ENCODE data around the gene MVK.

MVK gene

DNA sequence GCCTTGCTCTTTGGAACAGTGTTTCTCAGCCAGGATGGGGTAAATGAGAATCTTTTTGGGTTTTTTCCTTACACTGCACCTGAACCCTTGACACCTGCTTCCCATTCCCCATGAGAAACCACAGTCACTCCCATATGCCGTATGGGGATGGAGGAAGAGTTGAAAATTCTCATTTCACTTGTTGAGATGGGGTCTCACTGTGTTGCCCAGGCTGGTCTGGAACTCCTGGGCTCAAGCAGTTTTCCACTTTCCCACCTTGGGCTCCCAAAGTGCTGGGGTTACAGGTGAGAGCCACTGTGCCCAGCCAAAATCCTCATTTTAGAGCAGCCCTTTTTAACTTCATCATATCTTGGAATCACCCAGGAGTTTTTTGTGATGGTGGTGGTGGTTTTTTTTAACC is 3.7 kb downstream of the MVK start:
- no peak for TF ChIP-seq CTCF (IDR thresholded peaks at IDR 0.05; ENCODE audit: insufficient read depth, low read length, poor library complexity, severe bottlenecking)
- peaks cover 37% of the 10 kb centered on the region for H3K36me3 ChIP-seq (ENCODE audit: control insufficient read depth, insufficient read depth, low read length)

DNA sequence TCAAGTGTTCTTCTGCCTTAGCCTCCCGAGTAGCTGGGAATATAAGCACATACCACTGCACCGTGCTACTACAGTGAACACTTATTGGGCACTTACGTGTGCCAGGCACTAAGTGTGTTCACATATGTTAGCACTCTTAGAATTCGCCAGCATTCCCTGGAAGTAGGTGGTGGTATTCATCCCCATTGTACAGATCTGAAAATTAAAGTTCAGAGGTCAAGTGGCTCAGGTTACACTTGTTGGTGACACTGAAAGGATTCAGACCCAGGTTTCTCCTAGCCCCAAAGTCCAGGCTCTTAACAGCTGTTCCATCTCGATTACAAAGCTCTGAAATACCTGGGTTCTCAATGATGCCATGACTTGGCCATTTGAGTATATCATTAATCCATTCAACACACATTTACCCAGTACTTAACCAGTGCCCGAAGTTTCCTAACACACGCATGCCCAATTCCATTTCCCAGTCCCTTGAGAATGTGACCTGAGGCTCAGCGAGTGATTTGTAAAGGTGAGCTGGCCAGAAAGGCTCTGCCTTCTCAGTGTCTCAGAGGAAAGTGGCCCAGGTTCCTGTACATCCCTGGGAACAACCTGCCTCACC is 4.8 kb downstream of the MVK start:
- no peak for TF ChIP-seq CTCF (IDR thresholded peaks at IDR 0.05; ENCODE audit: insufficient read depth, low read length, poor library complexity, severe bottlenecking)
- Histone ChIP-seq H3K4me3 (replicated peaks; ENCODE audit: low read depth, low read length) (no peak overlapping the region), H3K27me3 (replicated peaks; ENCODE audit: control insufficient read depth, insufficient read depth, low read length) (no peaks in the 10 kb centered on the region), H3K36me3 (ENCODE audit: control insufficient read depth, insufficient read depth, low read length) (peaks cover 40% of the 10 kb centered on the region)
- DNase-seq (ENCODE audit: extremely low read depth, insufficient read length): no peak

More for the DNA sequence above, 3.7 kb downstream of the MVK start:
- no peak overlapping the region for H3K4me3 ChIP-seq (replicated peaks; ENCODE audit: low read depth, low read length)
- no peaks in the 10 kb centered on the region for H3K27me3 ChIP-seq (replicated peaks; ENCODE audit: control insufficient read depth, insufficient read depth, low read length)
- DNase-seq (ENCODE audit: extremely low read depth, insufficient read length): no peak

DNA sequence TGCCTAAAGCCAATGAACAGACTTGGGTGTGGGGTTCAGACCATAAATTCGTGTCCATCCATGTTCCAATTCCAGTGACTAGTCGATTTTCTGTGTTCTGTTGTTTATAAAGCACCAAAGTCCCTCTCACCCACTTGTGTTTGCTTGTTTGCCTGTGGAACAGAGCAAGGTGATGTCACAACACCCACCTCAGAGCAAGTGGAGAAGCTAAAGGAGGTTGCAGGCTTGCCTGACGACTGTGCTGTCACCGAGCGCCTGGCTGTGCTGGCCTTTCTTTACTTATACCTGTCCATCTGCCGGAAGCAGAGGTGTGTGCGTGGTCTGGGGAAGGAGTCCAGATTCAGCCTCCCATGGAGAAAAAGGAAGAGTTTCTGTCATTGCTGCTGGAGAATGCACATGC is 6.0 kb downstream of the MVK start:
- peaks cover 42% of the 10 kb centered on the region for H3K36me3 ChIP-seq (ENCODE audit: control insufficient read depth, insufficient read depth, low read length)
- no peak for DNase-seq (ENCODE audit: extremely low read depth, insufficient read length)
- no peaks in the 10 kb centered on the region for H3K27me3 ChIP-seq (replicated peaks; ENCODE audit: control insufficient read depth, insufficient read depth, low read length)
- no peak overlapping the region for H3K4me3 ChIP-seq (replicated peaks; ENCODE audit: low read depth, low read length)
- no peak for TF ChIP-seq CTCF (IDR thresholded peaks at IDR 0.05; ENCODE audit: insufficient read depth, low read length, poor library complexity, severe bottlenecking)

DNA sequence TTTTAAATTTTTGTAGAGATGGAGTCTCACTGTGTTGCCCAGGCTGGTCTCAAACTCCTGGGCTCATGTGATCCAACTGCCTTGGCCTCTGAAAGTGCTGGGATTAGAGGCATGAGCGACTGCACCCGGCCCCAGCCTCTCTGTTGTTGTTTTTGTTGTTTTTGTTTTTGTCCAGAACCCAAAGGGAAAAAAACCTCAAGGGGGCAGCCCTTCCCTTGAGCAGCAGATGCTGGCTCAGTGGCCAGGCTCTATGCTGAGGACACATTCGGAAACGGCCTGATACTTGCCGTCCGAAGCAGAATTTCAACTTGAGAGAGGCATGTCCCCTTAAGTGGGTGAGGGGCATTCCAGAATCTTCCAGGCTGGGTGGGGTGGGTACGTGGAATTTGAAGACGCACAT is 6.7 kb downstream of the MVK start:
- Histone ChIP-seq H3K27me3 (replicated peaks; ENCODE audit: control insufficient read depth, insufficient read depth, low read length) (no peaks in the 10 kb centered on the region), H3K4me3 (replicated peaks; ENCODE audit: low read depth, low read length) (no peak overlapping the region), H3K36me3 (ENCODE audit: control insufficient read depth, insufficient read depth, low read length) (peaks cover 44% of the 10 kb centered on the region)
- TF ChIP-seq CTCF (IDR thresholded peaks at IDR 0.05; ENCODE audit: insufficient read depth, low read length, poor library complexity, severe bottlenecking): no peak
- DNase-seq (ENCODE audit: extremely low read depth, insufficient read length): no peak

DNA sequence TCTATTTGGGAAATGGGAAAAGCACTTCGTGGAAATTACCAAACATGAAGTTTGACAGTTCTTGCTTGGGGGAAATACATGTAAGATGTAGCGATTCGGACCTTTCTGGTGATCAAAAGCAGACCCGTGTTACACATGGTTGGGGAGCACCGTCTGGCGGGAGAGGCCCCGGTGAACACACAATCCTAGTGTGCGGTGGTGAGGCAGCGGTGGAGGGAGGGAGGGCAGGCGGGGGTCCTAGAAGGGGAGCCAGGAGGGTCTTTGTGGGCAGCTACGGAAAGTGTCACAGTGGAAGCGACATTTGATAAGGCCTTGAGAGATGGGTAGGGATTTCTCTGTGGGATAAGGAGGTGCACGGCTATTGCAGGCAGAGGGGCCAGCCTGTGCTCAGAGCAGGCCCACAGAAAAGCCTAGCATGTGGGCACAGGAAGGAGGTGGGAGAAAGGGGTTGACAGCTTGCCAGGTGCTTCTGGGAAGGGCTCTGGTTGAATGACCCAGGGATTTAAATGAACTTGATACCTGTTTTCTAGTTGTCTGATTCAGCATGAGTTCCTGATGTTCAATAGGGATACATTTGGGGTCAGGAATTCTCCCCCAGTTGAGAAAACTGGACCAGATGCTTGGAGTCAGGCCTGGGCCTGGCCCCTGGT is 7.2 kb downstream of the MVK start:
- TF ChIP-seq CTCF (IDR thresholded peaks at IDR 0.05; ENCODE audit: insufficient read depth, low read length, poor library complexity, severe bottlenecking): no peak
- DNase-seq (ENCODE audit: extremely low read depth, insufficient read length): no peak
- Histone ChIP-seq H3K4me3 (replicated peaks; ENCODE audit: low read depth, low read length) (no peak overlapping the region), H3K36me3 (ENCODE audit: control insufficient read depth, insufficient read depth, low read length) (peaks cover 45% of the 10 kb centered on the region), H3K27me3 (replicated peaks; ENCODE audit: control insufficient read depth, insufficient read depth, low read length) (no peaks in the 10 kb centered on the region)
